ELF-1 (cell line): Measurements from ENCODE around the gene MGAT5.
"Not testable (repeated sequence)": the region's sequence is repeated elsewhere in the genome, so short reads cannot be mapped to it uniquely, and the experiment has no call there.

Source experiments
- DNase-seq: peaks from one replicate; pipeline ENCODE4 v3.0.0-alpha.2; 2016; ENCODE audit warnings: low read depth, low spot score

MGAT5 gene

GRCh38 chr2:134278553-134278952 is 24.7 kb downstream of the MGAT5 start:
- DNase-seq: no peak

GRCh38 chr2:134279417-134279816 is 25.5 kb downstream of the MGAT5 start:
- DNase-seq: no peak

DNA sequence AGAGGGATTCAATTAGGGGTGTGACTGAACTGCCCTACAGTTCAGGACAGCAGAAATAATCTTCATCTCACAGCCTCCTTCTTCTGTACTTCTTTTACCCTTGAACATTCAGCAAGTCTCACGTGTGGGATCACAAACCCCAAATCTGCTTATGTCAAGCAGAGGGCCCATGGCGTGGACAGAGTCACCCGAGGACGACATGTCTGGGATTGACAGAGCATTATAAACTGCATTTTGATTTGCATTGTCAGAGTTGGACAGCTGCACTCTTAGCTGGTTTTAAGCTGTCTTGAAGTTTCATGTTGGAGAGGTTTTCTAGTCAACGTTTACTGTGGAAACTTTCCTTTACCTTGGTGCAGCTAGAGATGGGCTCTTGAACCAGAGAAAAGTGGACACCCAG is 26.4 kb downstream of the MGAT5 start:
- no peak for DNase-seq

- DNase-seq: no peak
These were observed 26.9 kb downstream of the MGAT5 start for GRCh38 chr2:134280726-134281125.

GRCh38 chr2:134281815-134282419 is 28.0 kb downstream of the MGAT5 start:
- DNase-seq: peak; percentile 63

DNA sequence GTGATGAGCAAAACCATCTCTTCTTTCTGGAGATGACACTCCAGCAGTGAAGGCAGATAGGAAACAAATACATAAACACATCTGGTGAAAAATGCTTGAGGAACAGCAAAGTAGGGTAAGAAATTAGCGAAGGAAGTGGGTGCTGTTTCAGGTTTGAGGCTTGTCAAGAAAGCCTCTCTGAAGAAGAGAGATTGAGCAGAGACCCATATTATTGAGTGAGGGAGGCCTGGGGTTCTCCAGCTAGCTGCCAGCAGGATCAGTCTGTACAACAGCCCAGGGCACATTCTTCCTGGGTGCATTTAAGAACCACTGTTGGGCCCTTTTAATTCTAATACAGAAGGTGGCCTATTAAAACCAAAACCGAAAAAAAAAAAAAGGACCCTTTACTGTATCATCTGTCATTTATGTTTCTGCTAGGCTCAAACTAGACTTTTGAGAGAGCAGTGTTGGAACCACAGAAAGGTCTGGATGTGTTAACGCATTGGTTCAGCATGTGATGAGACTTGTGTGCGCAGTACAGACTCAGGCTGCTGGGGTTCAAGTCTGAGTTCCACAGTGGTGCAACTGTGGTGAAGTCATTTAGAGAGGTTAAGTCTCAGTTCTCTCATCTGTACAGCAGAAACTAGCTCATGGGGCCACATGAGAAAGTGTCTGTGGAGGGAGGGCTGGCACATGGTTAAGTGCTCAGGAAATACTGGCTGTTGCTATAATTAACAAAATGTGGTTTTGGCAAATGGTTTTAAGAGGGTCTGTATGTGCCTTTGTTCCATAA is 28.9 kb downstream of the MGAT5 start:
- peak; percentile 57 for DNase-seq

GRCh38 chr2:134283661-134284060 is 29.8 kb downstream of the MGAT5 start:
- DNase-seq: peak; percentile 49

GRCh38 chr2:134284119-134284670 is 30.3 kb downstream of the MGAT5 start:
- no peak for DNase-seq

DNA sequence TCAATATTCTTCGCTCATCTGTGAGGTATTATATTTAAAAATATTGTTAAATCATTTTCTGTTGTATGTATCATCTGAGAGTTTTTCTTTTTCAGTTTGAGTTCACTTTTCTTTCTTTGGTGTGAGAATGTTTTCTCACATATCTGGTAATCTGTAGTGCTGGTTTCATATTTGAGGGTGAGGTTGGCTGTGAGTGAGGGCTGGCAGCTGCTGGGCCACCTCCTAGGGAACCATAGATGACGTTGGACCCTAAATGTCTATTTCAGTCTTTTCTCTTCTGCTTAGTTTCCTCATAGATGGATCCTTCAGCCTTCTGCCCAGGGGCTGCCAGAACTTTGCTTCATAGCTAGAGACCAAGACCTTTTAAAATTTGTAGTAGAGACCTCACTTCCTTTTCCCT is 33.5 kb downstream of the MGAT5 start:
- DNase-seq: no peak

DNA sequence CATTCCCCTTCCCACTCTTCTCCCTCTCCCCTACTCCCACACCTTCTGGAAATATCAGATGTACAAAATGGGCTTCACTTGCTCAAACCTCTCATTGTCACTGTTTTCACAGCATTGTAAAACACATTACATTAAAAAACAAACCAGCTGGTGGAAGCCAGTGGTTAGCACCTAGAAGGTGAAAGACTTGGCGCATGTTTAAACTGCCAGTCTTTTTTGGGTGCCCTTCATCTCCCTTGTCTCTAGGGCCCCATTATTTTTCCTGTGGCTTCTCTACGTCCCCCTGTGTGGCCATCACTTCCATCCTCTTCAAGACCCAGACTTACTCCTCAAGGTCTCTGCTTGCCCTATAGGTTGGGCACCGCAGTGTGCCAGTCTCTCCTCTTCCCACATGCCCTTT is 34.9 kb downstream of the MGAT5 start:
- no peak for DNase-seq

- no peak for DNase-seq
These were observed 35.4 kb downstream of the MGAT5 start for GRCh38 chr2:134289225-134289624.

- DNase-seq: no peak
These were observed 36.5 kb downstream of the MGAT5 start for GRCh38 chr2:134290358-134290757.

- no peak for DNase-seq
These were observed 38.6 kb downstream of the MGAT5 start for GRCh38 chr2:134292514-134292913.

DNA sequence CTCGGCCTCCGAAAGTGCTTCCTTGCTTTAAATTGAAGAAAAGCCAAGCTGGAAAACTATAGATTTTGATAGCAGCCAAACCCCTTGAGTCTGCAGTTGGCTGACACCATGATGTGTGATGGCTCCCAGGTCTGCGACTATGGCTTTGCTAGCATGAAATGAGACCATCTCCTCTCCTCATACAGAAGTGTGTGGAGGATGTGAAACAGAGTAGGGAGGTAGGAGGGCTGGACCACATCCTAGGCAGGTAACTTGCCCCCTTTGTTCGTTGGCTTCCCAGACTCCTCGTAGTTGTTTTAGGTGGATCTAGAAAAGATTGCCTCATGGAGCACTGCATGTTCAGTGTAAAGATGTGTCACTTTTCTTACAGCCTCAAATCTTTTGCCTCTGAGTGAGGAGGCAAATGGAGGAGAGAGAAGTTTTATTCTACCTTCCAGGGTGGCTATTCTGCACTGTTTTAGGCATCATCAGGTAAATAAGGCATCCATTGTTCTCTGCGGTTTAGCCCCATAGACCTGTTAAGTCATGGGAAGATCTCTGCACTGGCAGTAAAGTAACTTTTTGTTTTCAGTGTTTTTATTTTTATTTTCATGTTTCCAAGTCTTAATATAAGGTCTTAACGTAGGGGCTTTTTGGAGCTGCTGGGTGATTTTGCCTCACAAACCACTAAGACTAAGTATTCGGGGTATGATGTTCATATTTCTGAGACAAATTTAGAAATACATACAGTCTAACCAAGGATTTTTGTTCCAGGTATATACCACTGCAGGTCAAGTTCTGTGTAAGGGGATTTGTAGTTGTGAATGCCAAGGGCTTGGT is 40.1 kb downstream of the MGAT5 start:
- DNase-seq: no peak

DNA sequence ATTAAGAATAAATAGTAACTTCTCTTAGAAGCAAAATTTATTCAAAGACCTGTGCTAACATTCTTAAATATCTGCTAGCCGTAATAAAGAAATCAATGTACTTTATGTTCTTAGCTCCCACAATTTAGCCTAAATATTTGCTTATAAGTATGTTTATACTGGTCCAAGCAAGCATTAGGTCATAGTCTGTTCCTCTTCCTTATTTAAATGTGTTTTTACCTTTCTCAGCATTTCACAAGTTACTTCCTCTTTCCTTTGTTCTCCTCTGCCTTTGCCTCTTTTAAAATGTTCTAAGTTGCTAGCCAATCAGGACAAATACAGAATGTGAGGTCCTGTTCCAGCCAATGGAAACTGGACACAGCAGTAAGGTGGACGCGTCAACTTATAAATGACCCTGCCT is 40.7 kb downstream of the MGAT5 start:
- DNase-seq: not testable (repeated sequence)

DNA sequence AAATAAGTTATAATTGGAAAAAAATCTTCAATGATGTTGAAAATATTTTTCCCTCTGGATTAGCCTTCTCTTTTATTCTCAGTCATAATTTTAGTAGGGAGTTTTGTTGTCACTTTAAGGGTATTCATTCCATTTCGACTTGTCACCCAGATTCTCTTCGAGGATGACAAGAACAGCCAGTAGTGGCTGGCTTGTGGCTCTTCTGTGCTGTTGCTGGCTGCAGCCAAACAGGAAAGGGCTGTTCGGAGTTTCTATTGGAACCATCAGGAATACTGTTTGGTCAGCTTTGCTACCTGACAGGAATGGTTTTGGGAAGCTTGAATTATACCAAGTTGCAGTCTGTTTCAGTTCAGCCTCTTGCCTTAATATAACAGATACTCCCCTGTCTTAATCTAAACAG is 41.6 kb downstream of the MGAT5 start:
- DNase-seq: no peak

GRCh38 chr2:134296301-134296700 is 42.4 kb downstream of the MGAT5 start:
- no peak for DNase-seq

DNA sequence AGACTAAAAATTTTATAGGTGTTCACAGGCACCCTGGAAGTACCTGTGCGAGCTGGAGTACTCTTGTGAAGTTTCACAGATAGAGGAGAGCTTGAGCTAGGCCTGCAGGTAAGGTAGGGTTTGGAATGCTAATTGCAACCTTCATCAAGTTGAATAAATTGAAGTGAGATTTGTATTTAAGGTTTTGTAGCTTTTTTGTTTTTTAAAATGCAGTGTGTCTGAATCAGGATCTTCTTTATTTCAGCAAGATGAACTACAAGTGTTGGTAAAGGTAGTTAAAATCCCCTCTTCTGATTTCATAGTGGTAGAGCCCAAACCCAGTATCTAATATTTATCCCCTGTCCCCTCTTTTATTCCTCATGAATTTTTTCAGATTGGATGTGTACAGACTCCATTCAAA is 45.5 kb downstream of the MGAT5 start:
- no peak for DNase-seq

DNA sequence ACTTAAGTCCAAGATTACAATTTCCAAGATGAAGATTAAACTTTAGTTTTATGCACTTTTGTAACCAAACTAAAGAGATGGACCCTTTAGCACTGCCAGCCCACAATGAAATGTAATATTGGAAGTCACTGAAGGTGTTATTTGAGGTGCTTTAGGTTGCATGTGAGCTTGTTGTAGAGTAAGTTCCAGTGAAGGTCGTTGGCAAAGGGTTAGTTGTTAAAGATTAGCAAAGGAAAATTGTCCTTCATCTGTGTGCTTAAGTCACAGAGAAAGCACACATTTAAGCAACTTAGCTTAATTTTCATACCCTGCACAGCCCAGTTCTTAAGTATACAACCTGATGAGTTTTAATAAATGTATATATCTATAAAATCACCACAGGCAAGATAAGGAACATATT is 46.7 kb downstream of the MGAT5 start:
- no peak for DNase-seq

DNA sequence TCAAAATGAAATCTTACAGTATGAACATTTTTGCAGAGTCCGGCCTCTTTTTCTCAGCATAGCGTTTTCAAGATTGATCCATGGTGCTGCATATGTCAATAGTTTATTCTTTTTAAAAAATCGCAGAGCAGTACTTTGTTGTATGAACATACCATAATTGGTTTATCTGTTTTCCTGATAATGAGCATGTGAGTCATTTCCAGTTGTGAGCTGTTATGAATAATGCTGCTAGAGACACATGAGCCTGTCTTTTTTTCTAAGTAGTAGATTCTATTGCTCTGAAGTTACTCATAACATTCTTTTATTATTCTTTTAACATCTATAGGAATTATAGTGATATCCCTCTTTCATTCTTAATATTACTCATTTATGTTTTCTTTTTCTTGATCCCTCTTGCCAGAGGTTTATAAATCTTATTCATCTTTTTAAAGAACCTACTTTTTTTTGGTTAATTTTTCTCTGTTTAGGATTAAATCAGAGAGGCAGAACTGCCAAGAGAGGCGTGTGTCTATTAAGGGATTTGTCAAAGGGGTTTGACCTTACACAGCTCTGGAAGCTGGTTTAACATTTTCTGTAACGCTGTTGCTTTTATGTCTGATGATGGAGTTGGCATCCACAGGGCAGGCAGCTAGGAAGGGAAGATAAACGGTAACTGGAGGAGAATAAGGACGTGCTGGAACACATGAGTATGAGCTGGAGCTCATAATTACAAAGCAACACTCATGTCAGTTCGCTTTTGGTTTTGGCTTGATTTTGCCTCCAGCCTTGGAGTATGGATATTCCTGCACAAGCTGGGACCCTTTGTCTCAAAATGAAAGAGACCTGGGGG is 47.4 kb downstream of the MGAT5 start:
- DNase-seq: no peak

- DNase-seq: no peak
These were observed 48.0 kb downstream of the MGAT5 start for GRCh38 chr2:134301928-134302260.
